Measurements from ENCODE around the gene MFSD6. TPM values are rescaled to one million over a fixed set of nuclear protein-coding genes. Genes with fewer than 3 reads are reported as not detected.

MFSD6 gene
- polyA plus RNA-seq, 1 of the 3 experiments (the other 2 are of a cell fraction): 15.1 TPM

- no peaks in the 10 kb centered on the region for H3K9me3 ChIP-seq
- no peak overlapping the region for H2AFZ ChIP-seq (ENCODE audit: low read depth)
- H3K36me3 ChIP-seq (replicated peaks in 1 of 2; ENCODE audit: control insufficient read depth in 1 of 2, insufficient read depth in 2 of 2, low read length in 1 of 2): peaks cover 0 to 3% of the 10 kb centered on the region in 2 experiments
- H3K27ac ChIP-seq (ENCODE audit: low read depth in 2 of 2, low read length in 1 of 2): no peak overlapping the region
- H3K79me2 ChIP-seq (ENCODE audit: insufficient read depth): no peaks in the 10 kb centered on the region
- H3K4me3 ChIP-seq (ENCODE audit: low read depth in 2 of 2, low read length in 1 of 2): no peak overlapping the region
- CTCF ChIA-PET: interaction anchor here (0.9 to 1.9 kb wide), 6 partner anchors 10 to 606 kb away, joined by 3 to 6 read pairs (median 4); partner anchors contain the start of gene HIBCH
- H3K4me1 ChIP-seq (ENCODE audit: control insufficient read depth in 1 of 2, insufficient read depth in 2 of 2, low read depth in 1 of 2, low read length in 1 of 2): no peaks in the 10 kb centered on the region
- no peak overlapping the region for H3K9ac ChIP-seq
- H3F3A ChIP-seq (replicated peaks; ENCODE audit: insufficient read depth): no peaks in the 10 kb centered on the region
- DNase-seq: no peak
- no peaks in the 10 kb centered on the region for H4K20me1 ChIP-seq (ENCODE audit: insufficient read depth)
- no peaks in the 10 kb centered on the region for H3K27me3 ChIP-seq (ENCODE audit: insufficient read depth)
- no peaks in the 10 kb centered on the region for H3K9me2 ChIP-seq
- WGBS (ENCODE audit: low lambda C conversion rate): 98% methylated on average over 2 of the region's 2 CpGs
- POLR2A ChIA-PET: no interaction called here
- H3K4me2 ChIP-seq: no peak overlapping the region
- TF ChIP-seq PBX3 (IDR thresholded peaks at IDR 0.05): no peak
- no peak for TF ChIP-seq USF1 (IDR thresholded peaks at IDR 0.05; ENCODE audit: borderline replicate concordance, low read depth)
- TF ChIP-seq REST (IDR thresholded peaks at IDR 0.05; ENCODE audit: low read depth, low read length): no peak
- TF ChIP-seq CHD2 (IDR thresholded peaks at IDR 0.05; ENCODE audit: low read length, partially characterized antibody): no peak
- TF ChIP-seq FOXJ3 (CRISPR knock-in tag; IDR thresholded peaks at IDR 0.05): no peak
- no peak for TF ChIP-seq TCF12 (IDR thresholded peaks at IDR 0.05)
- no peak for TF ChIP-seq GABPA (IDR thresholded peaks at IDR 0.05; ENCODE audit: low read depth)
- TF ChIP-seq SMC3 (IDR thresholded peaks at IDR 0.05; ENCODE audit: low read depth, low read length): no peak
- TF ChIP-seq RAD21 (IDR thresholded peaks at IDR 0.05; ENCODE audit: low read length): no peak
- TF ChIP-seq EP300 (IDR thresholded peaks at IDR 0.05; ENCODE audit: borderline replicate concordance in 1 of 2, low read depth in 1 of 2, low read length in 1 of 2): no peak
- no peak for TF ChIP-seq GATA2 (CRISPR knock-in tag; IDR thresholded peaks at IDR 0.05)
Measured at GRCh38 chr2:190369635-190370034, 38.5 kb upstream of the MFSD6 start.

- Histone ChIP-seq H3K4me1 (ENCODE audit: control insufficient read depth in 1 of 2, insufficient read depth in 2 of 2, low read depth in 1 of 2, low read length in 1 of 2) (no peaks in the 10 kb centered on the region; a peak in 1 of 4 replicates), H4K20me1 (ENCODE audit: insufficient read depth) (no peaks in the 10 kb centered on the region), H3K36me3 (replicated peaks in 1 of 2; ENCODE audit: control insufficient read depth in 1 of 2, insufficient read depth in 2 of 2, low read length in 1 of 2) (no peaks in the 10 kb centered on the region), H3K4me2 (no peak overlapping the region), H3K79me2 (ENCODE audit: insufficient read depth) (no peaks in the 10 kb centered on the region), H3K9me3 (no peaks in the 10 kb centered on the region), H3K27ac (ENCODE audit: low read depth in 2 of 2, low read length in 1 of 2) (no peak overlapping the region), H3K9ac (no peak overlapping the region), H3F3A (replicated peaks; ENCODE audit: insufficient read depth) (no peaks in the 10 kb centered on the region), H3K27me3 (ENCODE audit: insufficient read depth) (no peaks in the 10 kb centered on the region), H2AFZ (ENCODE audit: low read depth) (no peak overlapping the region), H3K4me3 (ENCODE audit: low read depth in 2 of 2, low read length in 1 of 2) (no peak overlapping the region), H3K9me2 (no peaks in the 10 kb centered on the region)
- ChIA-PET POLR2A (no interaction called here), CTCF (interaction anchor here (1.3 to 1.7 kb wide), 3 partner anchors 9 to 136 kb away, joined by 3 to 10 read pairs (median 4); no protein-coding TSS in a partner anchor)
- DNase-seq: no peak
- TF ChIP-seq GATA2 (CRISPR knock-in tag; IDR thresholded peaks at IDR 0.05): no peak
- TF ChIP-seq FOXM1 (IDR thresholded peaks at IDR 0.05; ENCODE audit: low read depth): no peak
- no peak for TF ChIP-seq ELF1 (IDR thresholded peaks at IDR 0.05)
- TF ChIP-seq RAD21 (IDR thresholded peaks at IDR 0.05; ENCODE audit: low read length): no peak
- no peak for TF ChIP-seq SMC3 (IDR thresholded peaks at IDR 0.05; ENCODE audit: low read depth, low read length)
- no peak for TF ChIP-seq TCF12 (IDR thresholded peaks at IDR 0.05)
- no peak for TF ChIP-seq RCOR1 (IDR thresholded peaks at IDR 0.05; ENCODE audit: low read length)
- TF ChIP-seq MXI1 (IDR thresholded peaks at IDR 0.05; ENCODE audit: low read depth, low read length): no peak
- TF ChIP-seq TEAD4 (IDR thresholded peaks at IDR 0.05; ENCODE audit: borderline replicate concordance, insufficient read depth): no peak
- TF ChIP-seq USF2 (IDR thresholded peaks at IDR 0.05; ENCODE audit: borderline replicate concordance, low read depth, low read length): no peak
- TF ChIP-seq NRF1 (IDR thresholded peaks at IDR 0.05; ENCODE audit: low read depth, low read length): no peak
- TF ChIP-seq REST (IDR thresholded peaks at IDR 0.05; ENCODE audit: low read depth, low read length): no peak
Measured at GRCh38 chr2:190376083-190376482, 32.1 kb upstream of the MFSD6 start.
